Neuronal stem cell (in vitro differentiated cells): Measurements from ENCODE around the gene SNAI3.

Experiments
- DNase-seq: peaks from one replicate; pipeline ENCODE4 v3.0.0-alpha.2; 2013; ENCODE audit warnings: low spot score
- H2AFZ ChIP-seq: one replicate; pipeline ENCODE4 v1.6.1; 2013; ENCODE audit warnings: mild to moderate bottlenecking, low read length, inconsistent platforms
- H2AK5ac ChIP-seq: 2 replicates; pipeline ENCODE4 v1.6.1; 2013; ENCODE audit warnings: low read depth, mild to moderate bottlenecking, inconsistent platforms, low read length, moderate library complexity, mixed read lengths
- H2BK120ac ChIP-seq: 2 replicates; pipeline ENCODE4 v1.6.1; 2013; ENCODE audit warnings: low read depth, mild to moderate bottlenecking, inconsistent platforms, low read length, moderate library complexity, mixed read lengths
- H2BK12ac ChIP-seq: one replicate; pipeline ENCODE4 v1.6.1; 2013; ENCODE audit warnings: low read length, inconsistent platforms
- H2BK15ac ChIP-seq: 2 replicates; pipeline ENCODE4 v1.6.1; 2013; ENCODE audit warnings: mild to moderate bottlenecking, low read length, inconsistent platforms, mixed read lengths
- H2BK5ac ChIP-seq: one replicate; pipeline ENCODE4 v1.6.1; 2013; ENCODE audit warnings: inconsistent platforms, mild to moderate bottlenecking, low read length, moderate library complexity
- H3K14ac ChIP-seq: one replicate; pipeline ENCODE4 v1.6.1; 2013; ENCODE audit warnings: low read length, inconsistent platforms
- H3K18ac ChIP-seq: 2 replicates; pipeline ENCODE4 v1.6.1; 2013; ENCODE audit warnings: low read length, inconsistent platforms
- H3K23ac ChIP-seq: 2 replicates; pipeline ENCODE4 v1.6.1; 2013; ENCODE audit warnings: low read depth, mild to moderate bottlenecking, mixed read lengths, low read length, inconsistent platforms; ENCODE audit not compliant: poor library complexity
- H3K27ac ChIP-seq: replicated peaks from 3 replicates; pipeline ENCODE4 v1.5.1; 2013; ENCODE audit warnings: low read length, inconsistent platforms
- H3K27me3 ChIP-seq, 3 experiments: 2 replicates each; pipeline ENCODE4 v1.6.1; 2013; ENCODE audit warnings: low read length in 3 of 3, mild to moderate bottlenecking in 2 of 3, inconsistent platforms in 1 of 3, low read depth in 1 of 3, mixed read lengths in 1 of 3, moderate library complexity in 1 of 3; ENCODE audit not compliant: control insufficient read depth in 3 of 3, insufficient read depth in 3 of 3
- H3K36me3 ChIP-seq, 2 donors: replicated peaks in 1 of 2; 2 replicates each; pipeline ENCODE4 v1.6.1; 2013; ENCODE audit warnings: low read length in 2 of 2; ENCODE audit not compliant: control insufficient read depth in 2 of 2, insufficient read depth in 2 of 2
- H3K4ac ChIP-seq: 2 replicates; pipeline ENCODE4 v1.6.1; 2013; ENCODE audit warnings: inconsistent platforms, mild to moderate bottlenecking, low read length, moderate library complexity
- H3K4me1 ChIP-seq, 2 donors: 1 replicate in 1 of 2; 2 replicates in 1 of 2; pipeline ENCODE4 v1.6.1; 2013; ENCODE audit warnings: low read length in 2 of 2, low read depth in 1 of 2; ENCODE audit not compliant: control insufficient read depth in 2 of 2, insufficient read depth in 1 of 2
- H3K4me2 ChIP-seq: one replicate; pipeline ENCODE4 v1.6.1; 2013; ENCODE audit warnings: mild to moderate bottlenecking, low read length, inconsistent platforms; ENCODE audit not compliant: insufficient read depth, poor library complexity, severe bottlenecking
- H3K4me3 ChIP-seq, 2 donors: 2 replicates each; pipeline ENCODE4 v1.5.1; 2013; ENCODE audit warnings: low read length in 2 of 2, mild to moderate bottlenecking in 2 of 2, inconsistent platforms in 1 of 2, moderate library complexity in 1 of 2
- H3K79me1 ChIP-seq: one replicate; pipeline ENCODE4 v1.6.1; 2013; ENCODE audit warnings: low read depth, mild to moderate bottlenecking, inconsistent platforms, low read length, moderate library complexity
- H3K9ac ChIP-seq: one replicate; pipeline ENCODE4 v1.6.1; 2013; ENCODE audit warnings: mild to moderate bottlenecking, low read depth, low read length, inconsistent platforms; ENCODE audit not compliant: poor library complexity
- H3K9me3 ChIP-seq, 2 donors: replicated peaks in 1 of 2; 2 replicates each; pipeline versions ENCODE3 to v1.6.1; 2013; ENCODE audit warnings: low read length in 2 of 2, mild to moderate bottlenecking in 2 of 2, inconsistent platforms in 1 of 2, low read depth in 1 of 2, mixed read lengths in 1 of 2, moderate library complexity in 1 of 2; ENCODE audit not compliant: control insufficient read depth in 2 of 2, insufficient read depth in 1 of 2
- H4K8ac ChIP-seq: one replicate; pipeline ENCODE4 v1.6.1; 2013; ENCODE audit warnings: low read depth, mild to moderate bottlenecking, inconsistent platforms, low read length, moderate library complexity
- H4K91ac ChIP-seq: one replicate; pipeline ENCODE4 v1.6.1; 2013; ENCODE audit warnings: low read length, low read depth, mild to moderate bottlenecking, inconsistent platforms; ENCODE audit not compliant: poor library complexity
- WGBS, 2 donors: extraction: QIAGEN DNeasy Blood & Tissue Kit; methylation state at CpG; one replicate each; pipeline ENCODE4 v1.1.7; 2013; ENCODE audit warnings: missing lambda C conversion rate in 2 of 2, mixed read lengths in 1 of 2; ENCODE audit not compliant: insufficient read length in 2 of 2, insufficient replicate concordance in 1 of 2; ENCODE audit errors: extremely low coverage in 2 of 2; 5-methylcytosine and 5-hydroxymethylcytosine counted together

SNAI3 gene

DNA sequence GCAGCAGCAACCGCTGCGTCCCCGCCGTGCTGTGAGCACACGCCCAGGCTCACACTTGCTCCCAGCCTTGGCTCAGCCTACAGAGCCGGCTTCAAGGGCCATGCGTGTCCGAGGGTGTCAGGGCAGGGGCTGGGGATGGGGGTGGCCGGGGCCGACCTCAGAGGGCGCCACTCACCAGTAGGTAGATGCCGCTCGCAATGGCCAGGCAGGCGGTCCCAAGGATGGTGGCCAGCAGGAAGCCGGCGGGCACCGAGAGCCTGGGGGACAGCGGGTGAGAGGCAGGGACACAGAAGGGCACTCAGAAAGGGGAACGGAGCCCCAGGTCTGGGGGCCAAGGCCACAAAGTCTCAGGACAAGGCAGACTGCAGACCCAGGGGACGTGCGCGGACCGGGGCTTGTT lies 40.4 kb downstream of the SNAI3 start:
- H4K8ac ChIP-seq: no peak overlapping the region
- H2BK5ac ChIP-seq: peak overlapping the region; percentile 39
- peaks cover 0 to under 1% (median 0%) of the 10 kb centered on the region in 3 experiments for H3K27me3 ChIP-seq
- H2AK5ac ChIP-seq: no peak overlapping the region
- H4K91ac ChIP-seq: no peak overlapping the region
- no peak overlapping the region for H2BK12ac ChIP-seq
- H3K4me3 ChIP-seq: no peak overlapping the region
- no peak overlapping the region for H2AFZ ChIP-seq
- H3K14ac ChIP-seq: no peak overlapping the region
- H3K4ac ChIP-seq: no peak overlapping the region
- peaks cover 9 to 12% of the 10 kb centered on the region in 2 donors for H3K4me1 ChIP-seq
- no peak overlapping the region for H3K4me2 ChIP-seq
- no CpG with 5 or more reads among the region's 23 CpGs for WGBS, 2 donors
- H3K79me1 ChIP-seq: peaks cover 11% of the 10 kb centered on the region
- no peak overlapping the region for H2BK15ac ChIP-seq
- no peak overlapping the region for H3K9ac ChIP-seq
- no peaks in the 10 kb centered on the region for H3K36me3 ChIP-seq
- H2BK120ac ChIP-seq: no peak overlapping the region
- H3K18ac ChIP-seq: no peak overlapping the region
- no peak for DNase-seq
- no peak overlapping the region for H3K23ac ChIP-seq
- no peaks in the 10 kb centered on the region for H3K9me3 ChIP-seq
- H3K27ac ChIP-seq: no peak overlapping the region

GRCh38 chr16:88645455-88645854 lies 40.9 kb downstream of the SNAI3 start:
- DNase-seq: no peak
- Histone ChIP-seq H2AK5ac (no peak overlapping the region), H3K9me3 (no peaks in the 10 kb centered on the region), H2BK12ac (no peak overlapping the region), H2AFZ (peak overlapping the region; percentile 4), H2BK15ac (no peak overlapping the region), H3K27ac (no peak overlapping the region), H3K27me3 (peaks cover 0 to 4% (median 0%) of the 10 kb centered on the region in 3 experiments), H3K9ac (no peak overlapping the region), H4K8ac (no peak overlapping the region), H3K4me2 (no peak overlapping the region), H3K4me3 (no peak overlapping the region), H3K4ac (no peak overlapping the region), H4K91ac (no peak overlapping the region), H2BK120ac (no peak overlapping the region), H3K79me1 (peaks cover 11% of the 10 kb centered on the region), H3K36me3 (no peaks in the 10 kb centered on the region), H2BK5ac (no peak overlapping the region), H3K23ac (peak overlapping the region; percentile 80), H3K18ac (peak overlapping the region; percentile 13), H3K14ac (no peak overlapping the region), H3K4me1 (peaks cover 8 to 9% of the 10 kb centered on the region in 2 donors)
- WGBS, 2 donors: no CpG with 5 or more reads among the region's 16 CpGs

DNA sequence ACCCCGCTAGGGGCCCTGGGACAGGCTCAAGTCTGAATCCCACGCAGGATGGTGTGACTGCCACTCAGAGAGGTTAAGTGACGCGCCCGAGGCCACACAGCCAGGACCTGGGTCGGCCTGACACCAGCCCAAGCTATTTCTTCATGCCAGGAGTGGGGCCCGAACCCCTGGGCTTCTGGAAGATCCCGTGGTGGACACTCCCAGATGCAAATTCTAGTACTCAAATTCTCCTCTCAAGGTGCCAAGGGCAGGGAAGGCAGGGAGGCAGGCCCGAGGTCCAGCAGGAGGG lies 42.7 kb downstream of the SNAI3 start:
- Histone ChIP-seq H2BK5ac (no peak overlapping the region), H3K4me3 (no peak overlapping the region), H3K4me1 (peaks cover 2 to 8% of the 10 kb centered on the region in 2 donors), H2AFZ (no peak overlapping the region), H3K4me2 (no peak overlapping the region), H3K9ac (no peak overlapping the region), H2AK5ac (no peak overlapping the region), H2BK15ac (no peak overlapping the region), H2BK120ac (no peak overlapping the region), H3K9me3 (no peaks in the 10 kb centered on the region), H3K36me3 (no peaks in the 10 kb centered on the region), H3K27ac (no peak overlapping the region), H3K79me1 (peaks cover 5% of the 10 kb centered on the region), H4K8ac (no peak overlapping the region), H3K18ac (no peak overlapping the region), H3K27me3 (peaks cover 0 to 23% (median 4%) of the 10 kb centered on the region in 3 experiments), H2BK12ac (no peak overlapping the region), H3K14ac (no peak overlapping the region), H3K4ac (no peak overlapping the region), H4K91ac (no peak overlapping the region), H3K23ac (no peak overlapping the region)
- DNase-seq: no peak
- no CpG with 5 or more reads among the region's 9 CpGs for WGBS, 2 donors

DNA sequence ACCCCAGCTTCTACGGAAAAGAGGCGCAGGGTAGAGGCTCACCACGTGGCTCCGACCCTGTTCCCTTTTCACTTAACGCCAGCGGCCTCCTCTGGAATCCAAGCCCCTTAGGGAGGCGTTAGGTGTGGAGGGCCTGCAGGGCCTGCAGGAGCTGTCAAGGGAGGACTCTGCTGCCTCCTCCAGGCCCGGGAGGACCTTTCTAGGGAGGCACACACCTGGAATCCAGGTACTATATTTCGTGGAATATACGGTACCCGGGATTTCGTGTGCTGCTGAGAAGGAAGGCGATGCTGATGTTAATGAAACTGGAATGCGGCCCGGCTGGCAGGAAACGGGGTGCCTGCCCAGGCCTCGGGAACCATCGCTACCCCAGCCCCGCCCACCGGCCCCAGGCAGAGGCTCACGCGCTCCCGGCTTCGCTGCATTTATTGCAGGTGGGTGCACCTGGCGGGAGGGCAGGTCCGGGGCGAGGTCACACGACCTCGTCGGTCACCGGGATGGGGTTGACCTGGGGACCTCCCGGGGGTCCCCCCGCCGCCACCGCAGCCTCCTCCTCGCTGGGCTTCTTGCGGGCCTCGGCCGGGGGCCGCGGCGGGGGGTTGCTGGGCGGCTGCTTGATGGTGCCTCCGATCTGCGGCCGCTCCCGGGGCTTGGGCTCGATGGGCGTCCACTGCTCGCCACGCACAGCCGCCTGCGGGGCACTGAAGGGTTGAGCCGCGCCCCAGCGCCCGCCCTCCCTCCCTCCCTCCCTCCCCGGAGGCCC lies 43.2 kb downstream of the SNAI3 start:
- no peak overlapping the region for H3K18ac ChIP-seq
- H3K4me3 ChIP-seq: no peak overlapping the region
- no peak overlapping the region for H2BK15ac ChIP-seq
- no peak overlapping the region for H3K14ac ChIP-seq
- H3K9ac ChIP-seq: no peak overlapping the region
- no peaks in the 10 kb centered on the region for H3K36me3 ChIP-seq
- H3K79me1 ChIP-seq: peaks cover 5% of the 10 kb centered on the region
- no peak overlapping the region for H4K8ac ChIP-seq
- no peak overlapping the region for H4K91ac ChIP-seq
- no peak overlapping the region for H2BK12ac ChIP-seq
- peak overlapping the region; percentile 65 for H3K23ac ChIP-seq
- H2BK120ac ChIP-seq: no peak overlapping the region
- H3K27me3 ChIP-seq: peaks cover 0 to 28% (median 4%) of the 10 kb centered on the region in 3 experiments
- H3K4ac ChIP-seq: no peak overlapping the region
- H2AFZ ChIP-seq: no peak overlapping the region
- H3K4me2 ChIP-seq: no peak overlapping the region
- WGBS, 2 donors: no CpG with 5 or more reads among the region's 58 CpGs
- H2BK5ac ChIP-seq: peak overlapping the region; percentile 82
- H2AK5ac ChIP-seq: no peak overlapping the region
- H3K27ac ChIP-seq: no peak overlapping the region
- DNase-seq: no peak
- peaks cover 2 to 8% of the 10 kb centered on the region in 2 donors for H3K4me1 ChIP-seq
- H3K9me3 ChIP-seq: no peaks in the 10 kb centered on the region
